ENCODE results near the gene NDUFS2.

Gene NDUFS2

GRCh38 chr1:161195171-161195570, 7.0 kb upstream of the NDUFS2 start:
- Histone ChIP-seq H3K4me1 (ENCODE audit: control insufficient read depth, insufficient read depth, low read length, unreplicated experiment) (peaks cover 53% of the 10 kb centered on the region), H3K4me3 (ENCODE audit: low read depth, low read length) (no peak overlapping the region), H3K79me2 (ENCODE audit: control insufficient read depth, insufficient read depth, low read length, unreplicated experiment) (peaks cover 22% of the 10 kb centered on the region), H3K36me3 (ENCODE audit: insufficient read depth, low read length) (no peaks in the 10 kb centered on the region; the same call in 1 of the 2 replicates), H3K27ac (ENCODE audit: low read depth, low read length) (no peak overlapping the region), H3K27me3 (ENCODE audit: insufficient read depth, low read length) (no peaks in the 10 kb centered on the region), H2AFZ (ENCODE audit: low read length, unreplicated experiment) (no peak overlapping the region)

GRCh38 chr1:161196111-161196510, 6.1 kb upstream of the NDUFS2 start:
- Histone ChIP-seq H3K36me3 (ENCODE audit: insufficient read depth, low read length) (no peaks in the 10 kb centered on the region; the same call in 1 of the 2 replicates), H3K4me3 (ENCODE audit: low read depth, low read length) (peak overlapping the region; percentile 87), H2AFZ (ENCODE audit: low read length, unreplicated experiment) (no peak overlapping the region), H3K79me2 (ENCODE audit: control insufficient read depth, insufficient read depth, low read length, unreplicated experiment) (peaks cover 22% of the 10 kb centered on the region), H3K27me3 (ENCODE audit: insufficient read depth, low read length) (no peaks in the 10 kb centered on the region), H3K27ac (ENCODE audit: low read depth, low read length) (peak overlapping the region; percentile 99; the same call in 1 of the 2 replicates), H3K4me1 (ENCODE audit: control insufficient read depth, insufficient read depth, low read length, unreplicated experiment) (peaks cover 62% of the 10 kb centered on the region)

- Histone ChIP-seq H3K36me3 (ENCODE audit: insufficient read depth, low read length) (no peaks in the 10 kb centered on the region; the same call in 1 of the 2 replicates), H2AFZ (ENCODE audit: low read length, unreplicated experiment) (peak overlapping the region; percentile 71), H3K27me3 (ENCODE audit: insufficient read depth, low read length) (no peaks in the 10 kb centered on the region), H3K4me3 (ENCODE audit: low read depth, low read length) (peak overlapping the region; percentile 87), H3K4me1 (ENCODE audit: control insufficient read depth, insufficient read depth, low read length, unreplicated experiment) (peaks cover 69% of the 10 kb centered on the region), H3K79me2 (ENCODE audit: control insufficient read depth, insufficient read depth, low read length, unreplicated experiment) (peaks cover 22% of the 10 kb centered on the region), H3K27ac (ENCODE audit: low read depth, low read length) (peak overlapping the region; percentile 99)
Measured at GRCh38 chr1:161196521-161197451, 5.4 kb upstream of the NDUFS2 start.

- Histone ChIP-seq H2AFZ (ENCODE audit: low read length, unreplicated experiment) (peak overlapping the region; percentile 71), H3K27me3 (ENCODE audit: insufficient read depth, low read length) (no peaks in the 10 kb centered on the region), H3K4me3 (ENCODE audit: low read depth, low read length) (peak overlapping the region; percentile 87), H3K27ac (ENCODE audit: low read depth, low read length) (peak overlapping the region; percentile 99), H3K4me1 (ENCODE audit: control insufficient read depth, insufficient read depth, low read length, unreplicated experiment) (peaks cover 71% of the 10 kb centered on the region), H3K36me3 (ENCODE audit: insufficient read depth, low read length) (no peaks in the 10 kb centered on the region; the same call in 1 of the 2 replicates), H3K79me2 (ENCODE audit: control insufficient read depth, insufficient read depth, low read length, unreplicated experiment) (peaks cover 27% of the 10 kb centered on the region)
Measured at GRCh38 chr1:161197560-161198193, 4.5 kb upstream of the NDUFS2 start.

- Histone ChIP-seq H3K4me1 (ENCODE audit: control insufficient read depth, insufficient read depth, low read length, unreplicated experiment) (peaks cover 75% of the 10 kb centered on the region), H3K27me3 (ENCODE audit: insufficient read depth, low read length) (no peaks in the 10 kb centered on the region), H3K79me2 (ENCODE audit: control insufficient read depth, insufficient read depth, low read length, unreplicated experiment) (peaks cover 34% of the 10 kb centered on the region), H3K4me3 (ENCODE audit: low read depth, low read length) (peak overlapping the region; percentile 87), H3K27ac (ENCODE audit: low read depth, low read length) (peak overlapping the region; percentile 99), H3K36me3 (ENCODE audit: insufficient read depth, low read length) (no peaks in the 10 kb centered on the region; the same call in 1 of the 2 replicates), H2AFZ (ENCODE audit: low read length, unreplicated experiment) (no peak overlapping the region)
Measured at GRCh38 chr1:161198194-161198896, 3.8 kb upstream of the NDUFS2 start.

- H3K4me1 ChIP-seq (ENCODE audit: control insufficient read depth, insufficient read depth, low read length, unreplicated experiment), result peaks cover 75% of the 10 kb centered on the region
- peak within 1 kb of the TSS; percentile 63 for H2AFZ ChIP-seq (ENCODE audit: low read length, unreplicated experiment)
Measured at GRCh38 chr1:161198897-161199431, 3.2 kb upstream of the NDUFS2 start, which contains the start of gene ADAMTS4. Gene ADAMTS4 (minus strand): TSS chr1:161199054. CDS start chr1:161198627, 427 bp downstream.

GRCh38 chr1:161199506-161200139, 2.5 kb upstream of the NDUFS2 start:
- peaks cover 74% of the 10 kb centered on the region for H3K4me1 ChIP-seq (ENCODE audit: control insufficient read depth, insufficient read depth, low read length, unreplicated experiment)

More at GRCh38 chr1:161198897-161199431, 3.2 kb upstream of the NDUFS2 start, which contains the start of gene ADAMTS4:
- Histone ChIP-seq H3K79me2 (ENCODE audit: control insufficient read depth, insufficient read depth, low read length, unreplicated experiment) (peaks cover 40% of the 10 kb centered on the region), H3K27ac (ENCODE audit: low read depth, low read length) (peak within 1 kb of the TSS; percentile 99), H3K4me3 (ENCODE audit: low read depth, low read length) (peak within 1 kb of the TSS; percentile 87), H3K27me3 (ENCODE audit: insufficient read depth, low read length) (no peaks in the 10 kb centered on the region), H3K36me3 (ENCODE audit: insufficient read depth, low read length) (peaks cover 6% of the 10 kb centered on the region; the same call in 1 of the 2 replicates)

GRCh38 chr1:161200421-161200991, 1.7 kb upstream of the NDUFS2 start:
- H3K79me2 ChIP-seq (ENCODE audit: control insufficient read depth, insufficient read depth, low read length, unreplicated experiment), result peaks cover 52% of the 10 kb centered on the region
- H3K27me3 ChIP-seq (ENCODE audit: insufficient read depth, low read length), result no peaks in the 10 kb centered on the region
- H3K4me1 ChIP-seq (ENCODE audit: control insufficient read depth, insufficient read depth, low read length, unreplicated experiment), result peaks cover 70% of the 10 kb centered on the region
- H3K27ac ChIP-seq (ENCODE audit: low read depth, low read length), result peak overlapping the region; percentile 99
- no peak overlapping the region for H3K4me3 ChIP-seq (ENCODE audit: low read depth, low read length)
- peaks cover 11% of the 10 kb centered on the region; the same call in 1 of the 2 replicates for H3K36me3 ChIP-seq (ENCODE audit: insufficient read depth, low read length)
- no peak overlapping the region for H2AFZ ChIP-seq (ENCODE audit: low read length, unreplicated experiment)

More at GRCh38 chr1:161199506-161200139, 2.5 kb upstream of the NDUFS2 start:
- H3K27me3 ChIP-seq (ENCODE audit: insufficient read depth, low read length), result no peaks in the 10 kb centered on the region
- H3K36me3 ChIP-seq (ENCODE audit: insufficient read depth, low read length), result peaks cover 11% of the 10 kb centered on the region; the same call in 1 of the 2 replicates
- peak overlapping the region; percentile 99 for H3K27ac ChIP-seq (ENCODE audit: low read depth, low read length)
- H2AFZ ChIP-seq (ENCODE audit: low read length, unreplicated experiment), result peak overlapping the region; percentile 63
- peak overlapping the region; percentile 55 for H3K4me3 ChIP-seq (ENCODE audit: low read depth, low read length)
- H3K79me2 ChIP-seq (ENCODE audit: control insufficient read depth, insufficient read depth, low read length, unreplicated experiment), result peaks cover 46% of the 10 kb centered on the region

- peak overlapping the region; percentile 99 for H3K27ac ChIP-seq (ENCODE audit: low read depth, low read length)
- H3K4me1 ChIP-seq (ENCODE audit: control insufficient read depth, insufficient read depth, low read length, unreplicated experiment), result peaks cover 69% of the 10 kb centered on the region
- H3K36me3 ChIP-seq (ENCODE audit: insufficient read depth, low read length), result peaks cover 11% of the 10 kb centered on the region; the same call in 1 of the 2 replicates
- peak overlapping the region; percentile 95 for H3K4me3 ChIP-seq (ENCODE audit: low read depth, low read length)
- peak overlapping the region; percentile 64 for H2AFZ ChIP-seq (ENCODE audit: low read length, unreplicated experiment)
- peaks cover 54% of the 10 kb centered on the region for H3K79me2 ChIP-seq (ENCODE audit: control insufficient read depth, insufficient read depth, low read length, unreplicated experiment)
- no peaks in the 10 kb centered on the region for H3K27me3 ChIP-seq (ENCODE audit: insufficient read depth, low read length)
Measured at GRCh38 chr1:161200992-161201835, 953 bp upstream of the NDUFS2 start.
